ENCODE measurements around the gene PRKD3.
"Not testable (repeated sequence)": the region's sequence is repeated elsewhere in the genome, so short reads cannot be mapped to it uniquely, and the experiment has no call there.

Gene PRKD3

GRCh38 chr2:37295469-37296073 is 29.1 kb downstream of the PRKD3 start:
- H3K36me3 ChIP-seq (ENCODE audit: control insufficient read depth in 2 of 2, insufficient read depth in 2 of 2, low read length in 2 of 2), result peaks cover 3 to 7% of the 10 kb centered on the region in 2 donors
- no peaks in the 10 kb centered on the region for H3K27me3 ChIP-seq (ENCODE audit: control insufficient read depth in 2 of 2, insufficient read depth in 2 of 2, low read length in 2 of 2)
- H3K27ac ChIP-seq (ENCODE audit: low read depth in 2 of 2, low read length in 2 of 2), result no peak overlapping the region
- H3K4me1 ChIP-seq (ENCODE audit: control insufficient read depth in 2 of 2, insufficient read depth in 2 of 2, low read length in 2 of 2), result no peaks in the 10 kb centered on the region
- no peak overlapping the region for H3K9ac ChIP-seq (ENCODE audit: low read depth in 1 of 2, low read length in 2 of 2)
- H3K4me3 ChIP-seq (ENCODE audit: low read length in 2 of 2), result no peak overlapping the region
- no peaks in the 10 kb centered on the region for H3K9me3 ChIP-seq (ENCODE audit: control insufficient read depth in 2 of 2, low read length in 2 of 2)

GRCh38 chr2:37294858-37295257 is 29.8 kb downstream of the PRKD3 start:
- not testable (repeated sequence) for H3K27me3 ChIP-seq (ENCODE audit: control insufficient read depth in 2 of 2, insufficient read depth in 2 of 2, low read length in 2 of 2); H3K9me3 ChIP-seq (ENCODE audit: control insufficient read depth in 2 of 2, low read length in 2 of 2); H3K4me1 ChIP-seq (ENCODE audit: control insufficient read depth in 2 of 2, insufficient read depth in 2 of 2, low read length in 2 of 2); H3K9ac ChIP-seq (ENCODE audit: low read depth in 1 of 2, low read length in 2 of 2); H3K4me3 ChIP-seq (ENCODE audit: low read length in 2 of 2); H3K27ac ChIP-seq (ENCODE audit: low read depth in 2 of 2, low read length in 2 of 2); H3K36me3 ChIP-seq (ENCODE audit: control insufficient read depth in 2 of 2, insufficient read depth in 2 of 2, low read length in 2 of 2)

- no peaks in the 10 kb centered on the region for H3K27me3 ChIP-seq (ENCODE audit: control insufficient read depth in 2 of 2, insufficient read depth in 2 of 2, low read length in 2 of 2)
- H3K9me3 ChIP-seq (ENCODE audit: control insufficient read depth in 2 of 2, low read length in 2 of 2), result no peaks in the 10 kb centered on the region
- no peak overlapping the region for H3K9ac ChIP-seq (ENCODE audit: low read depth in 1 of 2, low read length in 2 of 2)
- no peak overlapping the region for H3K27ac ChIP-seq (ENCODE audit: low read depth in 2 of 2, low read length in 2 of 2)
- no peak overlapping the region for H3K4me3 ChIP-seq (ENCODE audit: low read length in 2 of 2)
- H3K4me1 ChIP-seq (ENCODE audit: control insufficient read depth in 2 of 2, insufficient read depth in 2 of 2, low read length in 2 of 2), result no peaks in the 10 kb centered on the region
- H3K36me3 ChIP-seq (ENCODE audit: control insufficient read depth in 2 of 2, insufficient read depth in 2 of 2, low read length in 2 of 2), result peaks cover 3 to 7% of the 10 kb centered on the region in 2 donors
Measured at GRCh38 chr2:37291680-37292079, 33.0 kb downstream of the PRKD3 start.

GRCh38 chr2:37287966-37288365 is 36.7 kb downstream of the PRKD3 start:
- Histone ChIP-seq H3K4me1 (ENCODE audit: control insufficient read depth in 2 of 2, insufficient read depth in 2 of 2, low read length in 2 of 2) (no peaks in the 10 kb centered on the region), H3K27me3 (ENCODE audit: control insufficient read depth in 2 of 2, insufficient read depth in 2 of 2, low read length in 2 of 2) (no peaks in the 10 kb centered on the region), H3K9me3 (ENCODE audit: control insufficient read depth in 2 of 2, low read length in 2 of 2) (no peaks in the 10 kb centered on the region), H3K4me3 (ENCODE audit: low read length in 2 of 2) (no peak overlapping the region), H3K9ac (ENCODE audit: low read depth in 1 of 2, low read length in 2 of 2) (no peak overlapping the region), H3K27ac (ENCODE audit: low read depth in 2 of 2, low read length in 2 of 2) (no peak overlapping the region), H3K36me3 (ENCODE audit: control insufficient read depth in 2 of 2, insufficient read depth in 2 of 2, low read length in 2 of 2) (peaks cover 8 to 13% of the 10 kb centered on the region in 2 donors)

- H3K4me1 ChIP-seq (ENCODE audit: control insufficient read depth in 2 of 2, insufficient read depth in 2 of 2, low read length in 2 of 2), result no peaks in the 10 kb centered on the region
- no peaks in the 10 kb centered on the region for H3K9me3 ChIP-seq (ENCODE audit: control insufficient read depth in 2 of 2, low read length in 2 of 2)
- H3K4me3 ChIP-seq (ENCODE audit: low read length in 2 of 2), result no peak overlapping the region
- H3K27ac ChIP-seq (ENCODE audit: low read depth in 2 of 2, low read length in 2 of 2), result no peak overlapping the region
- no peak overlapping the region for H3K9ac ChIP-seq (ENCODE audit: low read depth in 1 of 2, low read length in 2 of 2)
- no peaks in the 10 kb centered on the region for H3K27me3 ChIP-seq (ENCODE audit: control insufficient read depth in 2 of 2, insufficient read depth in 2 of 2, low read length in 2 of 2)
- H3K36me3 ChIP-seq (ENCODE audit: control insufficient read depth in 2 of 2, insufficient read depth in 2 of 2, low read length in 2 of 2), result peaks cover 19 to 20% of the 10 kb centered on the region in 2 donors
Measured at GRCh38 chr2:37284381-37284780, 40.3 kb downstream of the PRKD3 start.

- no peak overlapping the region for H3K9ac ChIP-seq (ENCODE audit: low read depth in 1 of 2, low read length in 2 of 2)
- H3K27me3 ChIP-seq (ENCODE audit: control insufficient read depth in 2 of 2, insufficient read depth in 2 of 2, low read length in 2 of 2), result no peaks in the 10 kb centered on the region
- H3K36me3 ChIP-seq (ENCODE audit: control insufficient read depth in 2 of 2, insufficient read depth in 2 of 2, low read length in 2 of 2), result peaks cover 20% of the 10 kb centered on the region in 2 donors
- H3K4me1 ChIP-seq (ENCODE audit: control insufficient read depth in 2 of 2, insufficient read depth in 2 of 2, low read length in 2 of 2), result no peaks in the 10 kb centered on the region
- no peak overlapping the region for H3K27ac ChIP-seq (ENCODE audit: low read depth in 2 of 2, low read length in 2 of 2)
- no peak overlapping the region for H3K4me3 ChIP-seq (ENCODE audit: low read length in 2 of 2)
- H3K9me3 ChIP-seq (ENCODE audit: control insufficient read depth in 2 of 2, low read length in 2 of 2), result no peaks in the 10 kb centered on the region
Measured at GRCh38 chr2:37283207-37283606, 41.4 kb downstream of the PRKD3 start.

- H3K36me3 ChIP-seq (ENCODE audit: control insufficient read depth in 2 of 2, insufficient read depth in 2 of 2, low read length in 2 of 2), result peaks cover 20% of the 10 kb centered on the region in 2 donors
- no peaks in the 10 kb centered on the region for H3K27me3 ChIP-seq (ENCODE audit: control insufficient read depth in 2 of 2, insufficient read depth in 2 of 2, low read length in 2 of 2)
- H3K27ac ChIP-seq (ENCODE audit: low read depth in 2 of 2, low read length in 2 of 2), result no peak overlapping the region
- no peaks in the 10 kb centered on the region for H3K9me3 ChIP-seq (ENCODE audit: control insufficient read depth in 2 of 2, low read length in 2 of 2)
- no peaks in the 10 kb centered on the region for H3K4me1 ChIP-seq (ENCODE audit: control insufficient read depth in 2 of 2, insufficient read depth in 2 of 2, low read length in 2 of 2)
- H3K9ac ChIP-seq (ENCODE audit: low read depth in 1 of 2, low read length in 2 of 2), result no peak overlapping the region
- no peak overlapping the region for H3K4me3 ChIP-seq (ENCODE audit: low read length in 2 of 2)
Measured at GRCh38 chr2:37282746-37283145, 41.9 kb downstream of the PRKD3 start.

GRCh38 chr2:37281916-37282315 is 42.7 kb downstream of the PRKD3 start:
- Histone ChIP-seq H3K9me3 (ENCODE audit: control insufficient read depth in 2 of 2, low read length in 2 of 2) (no peaks in the 10 kb centered on the region), H3K36me3 (ENCODE audit: control insufficient read depth in 2 of 2, insufficient read depth in 2 of 2, low read length in 2 of 2) (peaks cover 20% of the 10 kb centered on the region in 2 donors), H3K27ac (ENCODE audit: low read depth in 2 of 2, low read length in 2 of 2) (no peak overlapping the region), H3K4me1 (ENCODE audit: control insufficient read depth in 2 of 2, insufficient read depth in 2 of 2, low read length in 2 of 2) (no peaks in the 10 kb centered on the region), H3K9ac (ENCODE audit: low read depth in 1 of 2, low read length in 2 of 2) (no peak overlapping the region), H3K27me3 (ENCODE audit: control insufficient read depth in 2 of 2, insufficient read depth in 2 of 2, low read length in 2 of 2) (no peaks in the 10 kb centered on the region), H3K4me3 (ENCODE audit: low read length in 2 of 2) (no peak overlapping the region)

GRCh38 chr2:37276291-37276690 is 48.3 kb downstream of the PRKD3 start:
- Histone ChIP-seq H3K36me3 (ENCODE audit: control insufficient read depth in 2 of 2, insufficient read depth in 2 of 2, low read length in 2 of 2) (peaks cover 33 to 41% of the 10 kb centered on the region in 2 donors), H3K9ac (ENCODE audit: low read depth in 1 of 2, low read length in 2 of 2) (no peak overlapping the region), H3K27me3 (ENCODE audit: control insufficient read depth in 2 of 2, insufficient read depth in 2 of 2, low read length in 2 of 2) (no peaks in the 10 kb centered on the region), H3K4me1 (ENCODE audit: control insufficient read depth in 2 of 2, insufficient read depth in 2 of 2, low read length in 2 of 2) (no peaks in the 10 kb centered on the region), H3K9me3 (ENCODE audit: control insufficient read depth in 2 of 2, low read length in 2 of 2) (no peaks in the 10 kb centered on the region), H3K27ac (ENCODE audit: low read depth in 2 of 2, low read length in 2 of 2) (no peak overlapping the region), H3K4me3 (ENCODE audit: low read length in 2 of 2) (no peak overlapping the region)

Data from mucosa of rectum (tissue), 2 donors.